Measurements from ENCODE around the gene KRTAP5-5. TPM values are rescaled to one million over a fixed set of nuclear protein-coding genes. Genes with fewer than 3 reads are reported as not detected.

Gene KRTAP5-5
- total and polyA plus RNA-seq, 2 of the 13 experiments (the other 11 are each of a cell fraction or from before 2014, with no cell fraction given) = not detected

- TF ChIP-seq, protein P1, sequence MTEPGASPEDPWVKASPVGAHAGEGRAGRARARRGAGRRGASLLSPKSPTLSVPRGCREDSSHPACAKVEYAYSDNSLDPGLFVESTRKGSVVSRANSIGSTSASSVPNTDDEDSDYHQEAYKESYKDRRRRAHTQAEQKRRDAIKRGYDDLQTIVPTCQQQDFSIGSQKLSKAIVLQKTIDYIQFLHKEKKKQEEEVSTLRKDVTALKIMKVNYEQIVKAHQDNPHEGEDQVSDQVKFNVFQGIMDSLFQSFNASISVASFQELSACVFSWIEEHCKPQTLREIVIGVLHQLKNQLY (CRISPR knock-in tag; IDR thresholded peaks at IDR 0.05) = peak; percentile 92
- TF ChIP-seq ZSCAN20 (CRISPR knock-in tag; IDR thresholded peaks at IDR 0.05; ENCODE audit: borderline replicate concordance) (no peak; the same call in 1 of the 2 replicates), RARA (CRISPR knock-in tag; IDR thresholded peaks at IDR 0.05) (peak; percentile 69; the same call in 1 of the 2 replicates), ZKSCAN8 (CRISPR knock-in tag; IDR thresholded peaks at IDR 0.05; ENCODE audit: borderline replicate concordance) (no peak), RCOR2 (CRISPR knock-in tag; IDR thresholded peaks at IDR 0.05) (peak; percentile 61; the same call in 1 of the 2 replicates), SMARCC2 (IDR thresholded peaks at IDR 0.05) (0 out of 2 replicates have a peak, but pooled peaks have one; percentile 26), ZSCAN25 (CRISPR knock-in tag; IDR thresholded peaks at IDR 0.05) (no peak), REPIN1 (CRISPR knock-in tag; IDR thresholded peaks at IDR 0.05; ENCODE audit: borderline replicate concordance, low read depth) (0 out of 2 replicates have a peak, but pooled peaks have one; percentile 22), ARNTL (CRISPR knock-in tag; IDR thresholded peaks at IDR 0.05) (peak; percentile 85), RNF219 (CRISPR knock-in tag; IDR thresholded peaks at IDR 0.05) (no peak), ZBTB34 (CRISPR knock-in tag; IDR thresholded peaks at IDR 0.05) (no peak), EP300 (IDR thresholded peaks at IDR 0.05; ENCODE audit: low read depth in 2 of 2, low read length in 2 of 2) (peak in 1 of 2 experiments; percentile 96; a peak in 3 of 4 replicates), EP300 (CRISPR knock-in tag; IDR thresholded peaks at IDR 0.05; ENCODE audit: borderline replicate concordance) (no peak; the same call in 1 of the 2 replicates), SIN3B (IDR thresholded peaks at IDR 0.05; ENCODE audit: low read length) (no peak), NCOA1 (CRISPR knock-in tag; IDR thresholded peaks at IDR 0.05) (peak; percentile 49; the same call in 1 of the 2 replicates), XRCC5 (optimal IDR thresholded peaks at IDR 0.05; ENCODE audit: low read length) (no peak), NFYB (CRISPR knock-in tag; IDR thresholded peaks at IDR 0.05) (no peak)
- TF ChIP-seq, protein P2, sequence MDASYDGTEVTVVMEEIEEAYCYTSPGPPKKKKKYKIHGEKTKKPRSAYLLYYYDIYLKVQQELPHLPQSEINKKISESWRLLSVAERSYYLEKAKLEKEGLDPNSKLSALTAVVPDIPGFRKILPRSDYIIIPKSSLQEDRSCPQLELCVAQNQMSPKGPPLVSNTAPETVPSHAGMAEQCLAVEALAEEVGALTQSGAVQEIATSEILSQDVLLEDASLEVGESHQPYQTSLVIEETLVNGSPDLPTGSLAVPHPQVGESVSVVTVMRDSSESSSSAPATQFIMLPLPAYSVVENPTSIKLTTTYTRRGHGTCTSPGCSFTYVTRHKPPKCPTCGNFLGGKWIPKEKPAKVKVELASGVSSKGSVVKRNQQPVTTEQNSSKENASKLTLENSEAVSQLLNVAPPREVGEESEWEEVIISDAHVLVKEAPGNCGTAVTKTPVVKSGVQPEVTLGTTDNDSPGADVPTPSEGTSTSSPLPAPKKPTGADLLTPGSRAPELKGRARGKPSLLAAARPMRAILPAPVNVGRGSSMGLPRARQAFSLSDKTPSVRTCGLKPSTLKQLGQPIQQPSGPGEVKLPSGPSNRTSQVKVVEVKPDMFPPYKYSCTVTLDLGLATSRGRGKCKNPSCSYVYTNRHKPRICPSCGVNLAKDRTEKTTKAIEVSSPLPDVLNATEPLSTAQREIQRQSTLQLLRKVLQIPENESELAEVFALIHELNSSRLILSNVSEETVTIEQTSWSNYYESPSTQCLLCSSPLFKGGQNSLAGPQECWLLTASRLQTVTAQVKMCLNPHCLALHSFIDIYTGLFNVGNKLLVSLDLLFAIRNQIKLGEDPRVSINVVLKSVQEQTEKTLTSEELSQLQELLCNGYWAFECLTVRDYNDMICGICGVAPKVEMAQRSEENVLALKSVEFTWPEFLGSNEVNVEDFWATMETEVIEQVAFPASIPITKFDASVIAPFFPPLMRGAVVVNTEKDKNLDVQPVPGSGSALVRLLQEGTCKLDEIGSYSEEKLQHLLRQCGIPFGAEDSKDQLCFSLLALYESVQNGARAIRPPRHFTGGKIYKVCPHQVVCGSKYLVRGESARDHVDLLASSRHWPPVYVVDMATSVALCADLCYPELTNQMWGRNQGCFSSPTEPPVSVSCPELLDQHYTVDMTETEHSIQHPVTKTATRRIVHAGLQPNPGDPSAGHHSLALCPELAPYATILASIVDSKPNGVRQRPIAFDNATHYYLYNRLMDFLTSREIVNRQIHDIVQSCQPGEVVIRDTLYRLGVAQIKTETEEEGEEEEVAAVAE (CRISPR knock-in tag; IDR thresholded peaks at IDR 0.05; ENCODE audit: borderline replicate concordance) = no peak
- TF ChIP-seq, protein P3, sequence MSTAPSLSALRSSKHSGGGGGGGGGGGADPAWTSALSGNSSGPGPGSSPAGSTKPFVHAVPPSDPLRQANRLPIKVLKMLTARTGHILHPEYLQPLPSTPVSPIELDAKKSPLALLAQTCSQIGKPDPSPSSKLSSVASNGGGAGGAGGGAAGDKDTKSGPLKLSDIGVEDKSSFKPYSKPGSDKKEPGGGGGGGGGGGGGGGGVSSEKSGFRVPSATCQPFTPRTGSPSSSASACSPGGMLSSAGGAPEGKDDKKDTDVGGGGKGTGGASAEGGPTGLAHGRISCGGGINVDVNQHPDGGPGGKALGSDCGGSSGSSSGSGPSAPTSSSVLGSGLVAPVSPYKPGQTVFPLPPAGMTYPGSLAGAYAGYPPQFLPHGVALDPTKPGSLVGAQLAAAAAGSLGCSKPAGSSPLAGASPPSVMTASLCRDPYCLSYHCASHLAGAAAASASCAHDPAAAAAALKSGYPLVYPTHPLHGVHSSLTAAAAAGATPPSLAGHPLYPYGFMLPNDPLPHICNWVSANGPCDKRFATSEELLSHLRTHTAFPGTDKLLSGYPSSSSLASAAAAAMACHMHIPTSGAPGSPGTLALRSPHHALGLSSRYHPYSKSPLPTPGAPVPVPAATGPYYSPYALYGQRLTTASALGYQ (CRISPR knock-in tag; IDR thresholded peaks at IDR 0.05) = peak; percentile 84
Observed at GRCh38 chr11:1675536-1676228, 46.1 kb downstream of the KRTAP5-5 start (continued).
